WTC11 (cell line): ENCODE data around the gene LZIC. TPM values are rescaled to one million over a fixed set of nuclear protein-coding genes. Genes with fewer than 3 reads are reported as not detected.

Experiments used
- ATAC-seq: fragments of 200-7000 bp; cut with Tn5 transposase; 2 replicates; pipeline ENCODE4 v1.10.0; 2021; ENCODE audit warnings: mild to moderate bottlenecking, moderate library complexity
- CTCF ChIA-PET: fragments of 300-600 bp; sonication (Branson Sonifier 250); formaldehyde crosslinking; loops from one replicate; lab custom pipeline; 2021; ENCODE audit warnings: antibody characterized with exemption; lab: Charles Lee
- POLR2A ChIA-PET: fragments of 350-600 bp; sonication (Branson Sonifier 250); formaldehyde crosslinking; loops from one replicate; lab custom pipeline; 2021; ENCODE audit warnings: antibody characterized with exemption; lab: Charles Lee
- DNase-seq: peaks from one replicate; pipeline ENCODE4 v3.0.0; 2021; ENCODE audit warnings: low spot score
- H3K27ac Mint-ChIP-seq: 2 replicates; pipeline ENCODE4 v1.8.0; 2021; ENCODE audit warnings: mixed read lengths
- H3K27me3 Mint-ChIP-seq: 2 replicates; pipeline ENCODE4 v1.8.0; 2021; ENCODE audit warnings: low read depth, mild to moderate bottlenecking, moderate library complexity, mixed read lengths
- H3K36me3 Mint-ChIP-seq: 2 replicates; pipeline ENCODE4 v1.8.0; 2021; ENCODE audit warnings: mixed read lengths
- H3K4me1 Mint-ChIP-seq: 2 replicates; pipeline ENCODE4 v1.8.0; 2022; ENCODE audit warnings: mixed read lengths
- H3K4me3 Mint-ChIP-seq: 2 replicates; pipeline ENCODE4 v1.8.0; 2021; ENCODE audit warnings: mild to moderate bottlenecking, moderate library complexity, mixed read lengths
- H3K9me3 Mint-ChIP-seq: 2 replicates; pipeline ENCODE4 v1.8.0; 2021; ENCODE audit warnings: mixed read lengths
- ARID4B ChIP-seq: sonication (generic); formaldehyde crosslinking; IDR thresholded peaks from 2 replicates; pipeline ENCODE4 v1.8.0; 2023; ENCODE audit warnings: missing genetic modification reagents, mild to moderate bottlenecking, borderline replicate concordance
- ATF3 ChIP-seq: sonication (generic); formaldehyde crosslinking; conservative IDR thresholded peaks from 2 replicates; pipeline ENCODE4 v1.8.1; 2022; ENCODE audit warnings: mild to moderate bottlenecking, missing genetic modification reagents
- CBFB ChIP-seq: sonication (generic); formaldehyde crosslinking; IDR thresholded peaks from 2 replicates; pipeline ENCODE4 v1.8.1; 2022; ENCODE audit warnings: mild to moderate bottlenecking, low read depth, missing genetic modification reagents
- ETV6 ChIP-seq: sonication (generic); formaldehyde crosslinking; IDR thresholded peaks from 2 replicates; pipeline ENCODE4 v1.8.1; 2022; ENCODE audit warnings: mild to moderate bottlenecking, missing genetic modification reagents
- FOXK1 ChIP-seq: sonication (generic); formaldehyde crosslinking; IDR thresholded peaks from 2 replicates; pipeline ENCODE4 v1.8.0; 2022; ENCODE audit warnings: mild to moderate bottlenecking, moderate library complexity, missing genetic modification reagents
- GABPB1 ChIP-seq: sonication (generic); formaldehyde crosslinking; IDR thresholded peaks from 2 replicates; pipeline ENCODE4 v1.8.1; 2023; ENCODE audit warnings: mild to moderate bottlenecking, missing genetic modification reagents
- IRF2 ChIP-seq: sonication (generic); formaldehyde crosslinking; IDR thresholded peaks from 2 replicates; pipeline ENCODE4 v1.8.0; 2022; ENCODE audit warnings: low read depth, missing genetic modification reagents, borderline replicate concordance
- STAT6 ChIP-seq: sonication (generic); formaldehyde crosslinking; conservative IDR thresholded peaks from 2 replicates; pipeline ENCODE4 v1.8.1; 2023; ENCODE audit warnings: mild to moderate bottlenecking, low read depth, missing genetic modification reagents, moderate library complexity
- TP53 ChIP-seq: sonication (generic); formaldehyde crosslinking; IDR thresholded peaks from 2 replicates; pipeline ENCODE4 v1.8.1; 2023; ENCODE audit warnings: mild to moderate bottlenecking, missing genetic modification reagents
- ZNF121 ChIP-seq: sonication (generic); formaldehyde crosslinking; IDR thresholded peaks from 2 replicates; pipeline ENCODE4 v1.8.0; 2023; ENCODE audit warnings: missing genetic modification reagents
- ZNF138 ChIP-seq: sonication (generic); formaldehyde crosslinking; conservative IDR thresholded peaks from 2 replicates; pipeline ENCODE4 v1.8.1; 2022; ENCODE audit warnings: mild to moderate bottlenecking, moderate library complexity, missing genetic modification reagents
- ZNF263 ChIP-seq: sonication (generic); formaldehyde crosslinking; IDR thresholded peaks from 2 replicates; pipeline ENCODE4 v1.8.1; 2022; ENCODE audit warnings: low read depth, mild to moderate bottlenecking, moderate library complexity, missing genetic modification reagents
- ZNF281 ChIP-seq: sonication (generic); formaldehyde crosslinking; IDR thresholded peaks from 2 replicates; pipeline ENCODE4 v1.8.0; 2023; ENCODE audit warnings: mild to moderate bottlenecking, missing genetic modification reagents
- ZNF416 ChIP-seq: fragments of 250-450 bp; sonication (Bioruptor Pico); IDR thresholded peaks from 2 replicates; pipeline ENCODE4 v1.9.0; 2021; ENCODE audit warnings: mild to moderate bottlenecking, inconsistent platforms
- total RNA-seq: library from RNA; stranded (reverse); gene quantifications from 3 replicates; pipeline ENCODE4 v1.2.3, GENCODE V29; 2021

Gene LZIC
- total RNA-seq, 1 experiment from 2014 or later: 16.9 TPM

GRCh38 chr1:9886092-9886742 lies 57.0 kb downstream of the LZIC start (continued):
- TF ChIP-seq ARID4B (CRISPR knock-in tag) (no peak), GABPB1 (no peak), ZNF263 (no peak), TP53 (CRISPR knock-in tag) (no peak), ETV6 (no peak), FOXK1 (CRISPR knock-in tag) (no peak), ZNF416 (CRISPR knock-in tag) (no peak)
- TF ChIP-seq, all 79 proteins: peak for 0

GRCh38 chr1:9884805-9885204 lies 58.4 kb downstream of the LZIC start:
- ATAC-seq (no peak), DNase-seq (no peak)
- no peak overlapping the region for H3K4me3 Mint-ChIP-seq
- peak overlapping the region; percentile 67 for H3K27ac Mint-ChIP-seq
- peaks cover 18% of the 10 kb centered on the region for H3K4me1 Mint-ChIP-seq
- no peaks in the 10 kb centered on the region for H3K27me3 Mint-ChIP-seq
- no peaks in the 10 kb centered on the region for H3K9me3 Mint-ChIP-seq
- no peaks in the 10 kb centered on the region for H3K36me3 Mint-ChIP-seq
- CTCF ChIA-PET: interaction anchor here (1.7 kb wide), 1 partner anchor 9 kb away, joined by 5 read pairs; no protein-coding TSS in a partner anchor
- POLR2A ChIA-PET: no interaction called here
- TF ChIP-seq ZNF138 (CRISPR knock-in tag): no peak
- no peak for TF ChIP-seq STAT6 (CRISPR knock-in tag)
- TF ChIP-seq IRF2: no peak
- no peak for TF ChIP-seq ATF3 (CRISPR knock-in tag)
- no peak for TF ChIP-seq ZNF281 (CRISPR knock-in tag)
- no peak for TF ChIP-seq CBFB (CRISPR knock-in tag)
- TF ChIP-seq ZNF121: no peak
